ENCODE results near the gene NFASC. TPM values are rescaled to one million over a fixed set of nuclear protein-coding genes. Genes with fewer than 3 reads are reported as not detected.

NFASC gene
- total and polyA plus RNA-seq, 9 of the 15 experiments (the other 6 are each of a cell fraction or from before 2014, with no cell fraction given): 0.03 to 0.16 (median 0.06) TPM; not detected in 6

DNA sequence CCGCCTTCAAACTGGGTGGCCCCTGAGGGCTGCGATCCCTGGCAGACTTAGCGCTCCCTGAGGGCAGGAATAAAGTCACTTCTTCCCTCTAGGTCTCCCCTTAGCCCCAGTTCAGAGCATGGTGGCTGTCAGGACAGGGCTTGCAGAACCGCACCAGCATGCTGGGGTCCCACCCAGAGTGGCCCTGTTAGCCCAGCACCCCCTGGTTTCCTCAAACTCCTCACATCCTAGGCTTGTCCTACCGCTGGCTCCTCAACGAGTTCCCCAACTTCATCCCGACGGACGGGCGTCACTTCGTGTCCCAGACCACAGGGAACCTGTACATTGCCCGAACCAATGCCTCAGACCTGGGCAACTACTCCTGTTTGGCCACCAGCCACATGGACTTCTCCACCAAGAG lies 188.2 kb downstream of the NFASC start:
- Histone ChIP-seq H3K79me2 (ENCODE audit: control insufficient read depth, insufficient read depth, low read length) (no peaks in the 10 kb centered on the region), H3K27me3 (ENCODE audit: control insufficient read depth in 2 of 2, insufficient read depth in 2 of 2, low read length in 2 of 2) (peaks cover 48 to 75% of the 10 kb centered on the region in 2 experiments), H4K20me1 (replicated peaks; ENCODE audit: control insufficient read depth, insufficient read depth, low read length) (peaks cover 29% of the 10 kb centered on the region), H2AFZ (ENCODE audit: low read depth, low read length) (no peak overlapping the region), H3K4me3 (no peak overlapping the region), H3K9ac (ENCODE audit: insufficient read depth in 1 of 2, low read depth in 2 of 2, low read length in 2 of 2) (no peak overlapping the region), H3K9me3 (replicated peaks; ENCODE audit: control insufficient read depth, insufficient read depth, low read depth, low read length) (no peaks in the 10 kb centered on the region), H3K36me3 (ENCODE audit: control insufficient read depth, insufficient read depth, low read length) (no peaks in the 10 kb centered on the region), H3K9me1 (ENCODE audit: control insufficient read depth, insufficient read depth, low read length) (no peaks in the 10 kb centered on the region), H3K4me2 (ENCODE audit: insufficient read depth, low read length) (no peak overlapping the region), H3K27ac (ENCODE audit: extremely low read depth, low read depth, low read length) (no peak overlapping the region), H3K4me1 (replicated peaks in 1 of 2; ENCODE audit: control insufficient read depth in 2 of 2, insufficient read depth in 2 of 2, low read length in 2 of 2) (peaks cover 0 to 10% of the 10 kb centered on the region in 2 experiments; a peak in 2 of 5 replicates)
- ATAC-seq: no peak
- in situ Hi-C loops (cut with MboI) (no loop called here), intact Hi-C loops (cut with micrococcal nuclease) (no loop called here)
- no peak for FAIRE-seq
- WGBS (ENCODE audit: insufficient coverage, low coverage, missing lambda C conversion rate): under 1% methylated on average over 12 of the region's 12 CpGs
- TF ChIP-seq SP1 (CRISPR knock-in tag; IDR thresholded peaks at IDR 0.05) (no peak), TCF7L2 (IDR thresholded peaks at IDR 0.05; ENCODE audit: low read depth, low read length) (no peak), CCAR2 (IDR thresholded peaks at IDR 0.05; ENCODE audit: low read depth, low read length) (no peak), CUX1 (CRISPR knock-in tag; IDR thresholded peaks at IDR 0.05) (no peak), SNRNP70 (optimal IDR thresholded peaks at IDR 0.05; ENCODE audit: low read depth, low read length) (no peak), ADNP (tag; IDR thresholded peaks at IDR 0.05) (no peak), TAF9B (IDR thresholded peaks at IDR 0.05; ENCODE audit: partially characterized antibody) (no peak), HDAC8 (tag; IDR thresholded peaks at IDR 0.05) (no peak), NFE2L1 (tag; IDR thresholded peaks at IDR 0.05; ENCODE audit: borderline replicate concordance, low read depth) (no peak), NELFE (IDR thresholded peaks at IDR 0.05; ENCODE audit: insufficient read depth, insufficient read length) (no peak), IRF9 (tag; IDR thresholded peaks at IDR 0.05) (no peak), HNRNPH1 (optimal IDR thresholded peaks at IDR 0.05; ENCODE audit: low read depth, low read length) (no peak)
- TF ChIP-seq, protein P1, sequence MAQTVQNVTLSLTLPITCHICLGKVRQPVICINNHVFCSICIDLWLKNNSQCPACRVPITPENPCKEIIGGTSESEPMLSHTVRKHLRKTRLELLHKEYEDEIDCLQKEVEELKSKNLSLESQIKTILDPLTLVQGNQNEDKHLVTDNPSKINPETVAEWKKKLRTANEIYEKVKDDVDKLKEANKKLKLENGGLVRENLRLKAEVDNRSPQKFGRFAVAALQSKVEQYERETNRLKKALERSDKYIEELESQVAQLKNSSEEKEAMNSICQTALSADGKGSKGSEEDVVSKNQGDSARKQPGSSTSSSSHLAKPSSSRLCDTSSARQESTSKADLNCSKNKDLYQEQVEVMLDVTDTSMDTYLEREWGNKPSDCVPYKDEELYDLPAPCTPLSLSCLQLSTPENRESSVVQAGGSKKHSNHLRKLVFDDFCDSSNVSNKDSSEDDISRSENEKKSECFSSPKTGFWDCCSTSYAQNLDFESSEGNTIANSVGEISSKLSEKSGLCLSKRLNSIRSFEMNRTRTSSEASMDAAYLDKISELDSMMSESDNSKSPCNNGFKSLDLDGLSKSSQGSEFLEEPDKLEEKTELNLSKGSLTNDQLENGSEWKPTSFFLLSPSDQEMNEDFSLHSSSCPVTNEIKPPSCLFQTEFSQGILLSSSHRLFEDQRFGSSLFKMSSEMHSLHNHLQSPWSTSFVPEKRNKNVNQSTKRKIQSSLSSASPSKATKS (CRISPR knock-in tag; IDR thresholded peaks at IDR 0.05): no peak
- TF ChIP-seq, protein P2, sequence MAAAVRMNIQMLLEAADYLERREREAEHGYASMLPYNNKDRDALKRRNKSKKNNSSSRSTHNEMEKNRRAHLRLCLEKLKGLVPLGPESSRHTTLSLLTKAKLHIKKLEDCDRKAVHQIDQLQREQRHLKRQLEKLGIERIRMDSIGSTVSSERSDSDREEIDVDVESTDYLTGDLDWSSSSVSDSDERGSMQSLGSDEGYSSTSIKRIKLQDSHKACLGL (CRISPR knock-in tag; IDR thresholded peaks at IDR 0.05; ENCODE audit: borderline replicate concordance, poor library complexity, severe bottlenecking): no peak
- no peak for DNase-seq (ENCODE audit: extremely low read depth in 1 of 4, low spot score in 3 of 4)
- CTCF ChIA-PET (ENCODE audit: low intra/inter-chr PET ratio): interaction anchor here (0.6 kb wide), 1 partner anchor 29 kb away, joined by 5 read pairs; no protein-coding TSS in a partner anchor
- POLR2A ChIA-PET: no interaction called here
- BruUV-seq (replicated peaks): no TSS peak

Data from K562 (cell line).